ENCODE measurements around the gene CPED1. TPM values are rescaled to one million over a fixed set of nuclear protein-coding genes. Genes with fewer than 3 reads are reported as not detected.

The CPED1 gene
- total RNA-seq, 4 donors from 2014 or later, result 1.9 to 4.4 (median 3.7) TPM

- no peak for DNase-seq (ENCODE audit: low spot score in 2 of 2)
- TF ChIP-seq, protein P1, sequence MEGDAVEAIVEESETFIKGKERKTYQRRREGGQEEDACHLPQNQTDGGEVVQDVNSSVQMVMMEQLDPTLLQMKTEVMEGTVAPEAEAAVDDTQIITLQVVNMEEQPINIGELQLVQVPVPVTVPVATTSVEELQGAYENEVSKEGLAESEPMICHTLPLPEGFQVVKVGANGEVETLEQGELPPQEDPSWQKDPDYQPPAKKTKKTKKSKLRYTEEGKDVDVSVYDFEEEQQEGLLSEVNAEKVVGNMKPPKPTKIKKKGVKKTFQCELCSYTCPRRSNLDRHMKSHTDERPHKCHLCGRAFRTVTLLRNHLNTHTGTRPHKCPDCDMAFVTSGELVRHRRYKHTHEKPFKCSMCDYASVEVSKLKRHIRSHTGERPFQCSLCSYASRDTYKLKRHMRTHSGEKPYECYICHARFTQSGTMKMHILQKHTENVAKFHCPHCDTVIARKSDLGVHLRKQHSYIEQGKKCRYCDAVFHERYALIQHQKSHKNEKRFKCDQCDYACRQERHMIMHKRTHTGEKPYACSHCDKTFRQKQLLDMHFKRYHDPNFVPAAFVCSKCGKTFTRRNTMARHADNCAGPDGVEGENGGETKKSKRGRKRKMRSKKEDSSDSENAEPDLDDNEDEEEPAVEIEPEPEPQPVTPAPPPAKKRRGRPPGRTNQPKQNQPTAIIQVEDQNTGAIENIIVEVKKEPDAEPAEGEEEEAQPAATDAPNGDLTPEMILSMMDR (IDR thresholded peaks at IDR 0.05), result no peak
- no peak for TF ChIP-seq POLR2A (IDR thresholded peaks at IDR 0.05)
- no peak overlapping the region for H3K4me3 ChIP-seq (ENCODE audit: low read depth, poor library complexity, severe bottlenecking)
- intact Hi-C loops (cut with DNase I; ENCODE audit: low total_unique reads), result no loop called here
Measured at GRCh38 chr7:121101083-121101482, 112.6 kb downstream of the CPED1 start.

- WGBS, 2 donors, result 96 to 97% methylated on average over 2 of the region's 2 CpGs
- no peak overlapping the region for H3K4me3 ChIP-seq (ENCODE audit: low read depth, poor library complexity, severe bottlenecking)
- intact Hi-C loops (cut with DNase I; ENCODE audit: low total_unique reads), result no loop called here
- no peak for DNase-seq (ENCODE audit: low spot score in 2 of 2)
- TF ChIP-seq POLR2A (IDR thresholded peaks at IDR 0.05), result no peak
- TF ChIP-seq, protein P1 (IDR thresholded peaks at IDR 0.05), result no peak
Measured at GRCh38 chr7:121101621-121102020, 113.1 kb downstream of the CPED1 start.

GRCh38 chr7:121102619-121103018 is 114.1 kb downstream of the CPED1 start:
- DNase-seq (ENCODE audit: low spot score in 2 of 2), result no peak
- no peak overlapping the region for H3K4me3 ChIP-seq (ENCODE audit: low read depth, poor library complexity, severe bottlenecking)
- 72 to 73% methylated on average over 2 of the region's 2 CpGs for WGBS, 2 donors
- no peak for TF ChIP-seq POLR2A (IDR thresholded peaks at IDR 0.05)
- TF ChIP-seq, protein P1 (IDR thresholded peaks at IDR 0.05), result no peak
- intact Hi-C loops (cut with DNase I; ENCODE audit: low total_unique reads), result no loop called here

DNA sequence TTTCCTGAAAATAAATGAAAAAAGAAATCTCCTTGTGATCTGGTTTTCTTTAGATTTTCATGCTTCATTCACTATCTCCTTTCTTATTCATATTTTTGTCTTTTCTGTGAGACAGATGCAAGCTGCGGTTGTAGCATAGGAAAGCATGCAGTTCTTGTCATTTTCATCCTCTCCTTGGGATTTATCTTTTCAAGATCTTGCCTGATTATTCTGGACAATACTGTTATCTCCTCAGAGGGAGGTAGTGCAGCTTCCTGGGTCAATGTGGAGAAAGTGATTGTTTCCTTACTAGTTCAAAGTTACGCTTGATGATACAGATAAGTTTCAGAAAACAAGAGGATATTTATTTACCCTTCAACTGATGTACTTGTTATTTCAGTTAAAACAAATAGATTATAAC is 114.6 kb downstream of the CPED1 start:
- intact Hi-C loops (cut with DNase I; ENCODE audit: low total_unique reads), result no loop called here
- no peak for TF ChIP-seq POLR2A (IDR thresholded peaks at IDR 0.05)
- TF ChIP-seq, protein P1 (IDR thresholded peaks at IDR 0.05), result no peak
- DNase-seq (ENCODE audit: low spot score in 2 of 2), result no peak
- H3K4me3 ChIP-seq (ENCODE audit: low read depth, poor library complexity, severe bottlenecking), result no peak overlapping the region
- 92 to 96% methylated on average over 2 of the region's 2 CpGs for WGBS, 2 donors

DNA sequence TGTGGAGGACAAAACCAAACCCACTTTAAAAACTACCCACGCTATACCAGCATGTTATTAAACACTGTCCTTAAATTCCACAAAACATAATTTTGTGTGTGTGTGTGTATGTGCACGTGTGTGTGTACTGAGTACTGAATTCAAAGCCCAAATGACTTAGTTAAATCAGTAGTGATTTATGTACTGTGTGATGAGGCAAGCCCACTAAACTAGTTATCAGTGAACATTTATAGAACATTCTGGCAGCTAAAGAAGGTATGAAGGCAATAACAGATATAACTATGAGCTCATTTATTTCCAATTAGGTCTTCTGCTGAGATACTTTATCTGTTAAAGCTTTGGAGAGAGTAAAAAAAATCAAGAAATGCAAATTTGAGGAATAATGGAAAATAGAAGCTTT is 115.1 kb downstream of the CPED1 start:
- no peak for DNase-seq (ENCODE audit: low spot score in 2 of 2)
- no peak for TF ChIP-seq POLR2A (IDR thresholded peaks at IDR 0.05)
- TF ChIP-seq, protein P1 (IDR thresholded peaks at IDR 0.05), result no peak
- intact Hi-C loops (cut with DNase I; ENCODE audit: low total_unique reads), result no loop called here
- no peak overlapping the region for H3K4me3 ChIP-seq (ENCODE audit: low read depth, poor library complexity, severe bottlenecking)
- 80 to 82% methylated on average over 2 of the region's 2 CpGs for WGBS, 2 donors

- intact Hi-C loops (cut with DNase I; ENCODE audit: low total_unique reads), result no loop called here
Measured at GRCh38 chr7:121105262-121105661, 116.8 kb downstream of the CPED1 start.

More at GRCh38 chr7:121105262-121105661, 116.8 kb downstream of the CPED1 start:
- no peak overlapping the region for H3K4me3 ChIP-seq (ENCODE audit: low read depth, poor library complexity, severe bottlenecking)
- WGBS, 2 donors, result 84 to 89% methylated on average over 5 of the region's 5 CpGs
- TF ChIP-seq, protein P1 (IDR thresholded peaks at IDR 0.05), result no peak
- no peak for TF ChIP-seq POLR2A (IDR thresholded peaks at IDR 0.05)
- DNase-seq (ENCODE audit: low spot score in 2 of 2), result no peak
